Measurements from ENCODE around the gene TPST1.
"Not testable (repeated sequence)": the region's sequence is repeated elsewhere in the genome, so short reads cannot be mapped to it uniquely, and the experiment has no call there.

The TPST1 gene

DNA sequence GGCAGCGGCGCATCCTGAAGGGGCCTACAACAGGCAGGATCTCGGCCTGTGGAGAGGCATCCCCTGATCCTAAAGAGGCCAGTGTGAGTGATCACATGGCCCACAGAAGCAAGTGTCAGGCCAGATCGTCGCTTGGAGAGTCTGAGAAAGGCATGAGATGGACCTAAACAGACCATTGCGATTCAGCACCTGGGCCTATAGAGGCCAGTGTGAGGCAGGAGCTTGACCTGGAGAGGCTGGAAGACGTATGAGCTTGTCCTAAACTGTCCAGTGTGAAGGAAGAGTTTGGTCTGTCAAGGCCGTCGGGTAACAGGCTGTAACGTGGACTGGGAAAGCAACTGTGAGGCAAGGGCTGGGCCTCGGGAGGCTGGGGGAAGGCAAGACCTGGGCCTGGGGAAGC lies 172.6 kb downstream of the TPST1 start:
- Histone ChIP-seq H2AFZ (ENCODE audit: low read depth, low read length) (no peak overlapping the region), H3K9ac (ENCODE audit: low read depth, low read length) (no peak overlapping the region), H3K9me3 (ENCODE audit: insufficient read depth, low read length, severe bottlenecking) (no peaks in the 10 kb centered on the region), H3K36me3 (ENCODE audit: insufficient read depth, low read length) (no peaks in the 10 kb centered on the region), H3K79me2 (ENCODE audit: insufficient read depth, low read length) (no peaks in the 10 kb centered on the region), H3K4me3 (ENCODE audit: low read depth in 1 of 2, low read length in 2 of 2) (no peak overlapping the region), H3K4me1 (ENCODE audit: insufficient read depth, low read length) (no peaks in the 10 kb centered on the region), H3K27me3 (ENCODE audit: insufficient read depth, low read length, poor library complexity) (no peaks in the 10 kb centered on the region), H3K4me2 (ENCODE audit: insufficient read depth, low read length) (no peak overlapping the region), H4K20me1 (ENCODE audit: insufficient read depth, low read length) (no peaks in the 10 kb centered on the region), H3K27ac (ENCODE audit: low read length) (no peak overlapping the region)
- no peak for DNase-seq
- TF ChIP-seq, protein P1, sequence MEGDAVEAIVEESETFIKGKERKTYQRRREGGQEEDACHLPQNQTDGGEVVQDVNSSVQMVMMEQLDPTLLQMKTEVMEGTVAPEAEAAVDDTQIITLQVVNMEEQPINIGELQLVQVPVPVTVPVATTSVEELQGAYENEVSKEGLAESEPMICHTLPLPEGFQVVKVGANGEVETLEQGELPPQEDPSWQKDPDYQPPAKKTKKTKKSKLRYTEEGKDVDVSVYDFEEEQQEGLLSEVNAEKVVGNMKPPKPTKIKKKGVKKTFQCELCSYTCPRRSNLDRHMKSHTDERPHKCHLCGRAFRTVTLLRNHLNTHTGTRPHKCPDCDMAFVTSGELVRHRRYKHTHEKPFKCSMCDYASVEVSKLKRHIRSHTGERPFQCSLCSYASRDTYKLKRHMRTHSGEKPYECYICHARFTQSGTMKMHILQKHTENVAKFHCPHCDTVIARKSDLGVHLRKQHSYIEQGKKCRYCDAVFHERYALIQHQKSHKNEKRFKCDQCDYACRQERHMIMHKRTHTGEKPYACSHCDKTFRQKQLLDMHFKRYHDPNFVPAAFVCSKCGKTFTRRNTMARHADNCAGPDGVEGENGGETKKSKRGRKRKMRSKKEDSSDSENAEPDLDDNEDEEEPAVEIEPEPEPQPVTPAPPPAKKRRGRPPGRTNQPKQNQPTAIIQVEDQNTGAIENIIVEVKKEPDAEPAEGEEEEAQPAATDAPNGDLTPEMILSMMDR (IDR thresholded peaks at IDR 0.05; ENCODE audit: borderline replicate concordance, extremely low read depth, low read length, poor library complexity, severe bottlenecking): no peak
- TF ChIP-seq EZH2 (IDR thresholded peaks at IDR 0.05; ENCODE audit: borderline replicate concordance, low read depth, low read length, severe bottlenecking): no peak
- ATAC-seq (ENCODE audit: insufficient read depth, low read depth): no peak

DNA sequence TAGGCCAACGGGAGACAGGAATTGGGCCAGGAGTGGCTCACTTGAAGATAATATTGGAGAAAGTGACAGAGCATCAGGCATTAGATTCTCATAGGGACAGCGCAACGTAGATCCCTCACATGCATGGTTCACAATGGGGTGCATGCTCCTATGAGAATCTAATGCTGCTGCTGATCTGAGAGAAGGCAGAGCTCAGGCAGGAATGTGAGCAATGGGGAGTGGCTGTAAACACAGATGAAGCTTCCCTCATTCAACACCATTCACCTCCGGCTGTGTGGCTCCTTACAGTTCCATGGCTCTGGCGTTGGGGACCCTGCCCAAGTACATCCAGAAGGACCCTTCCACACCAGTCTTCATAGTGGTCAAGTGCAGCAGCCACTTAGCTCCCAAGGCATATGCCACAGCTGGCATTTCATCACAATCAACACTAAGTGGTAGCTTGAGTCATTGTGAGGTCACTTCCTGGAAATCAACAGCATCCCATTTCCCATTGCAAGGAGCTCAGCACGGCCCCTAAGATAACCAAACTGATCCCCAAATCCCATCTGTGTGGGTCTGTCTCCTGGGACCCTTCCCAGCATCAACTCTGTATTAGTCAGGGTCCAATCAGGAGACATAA lies 174.5 kb downstream of the TPST1 start:
- Histone ChIP-seq H3K27ac (ENCODE audit: low read length) (no peak overlapping the region), H3K36me3 (ENCODE audit: insufficient read depth, low read length) (no peaks in the 10 kb centered on the region), H2AFZ (ENCODE audit: low read depth, low read length) (no peak overlapping the region), H3K9me3 (ENCODE audit: insufficient read depth, low read length, severe bottlenecking) (no peaks in the 10 kb centered on the region), H3K9ac (ENCODE audit: low read depth, low read length) (no peak overlapping the region), H3K4me3 (ENCODE audit: low read depth in 1 of 2, low read length in 2 of 2) (no peak overlapping the region), H3K79me2 (ENCODE audit: insufficient read depth, low read length) (no peaks in the 10 kb centered on the region), H3K27me3 (ENCODE audit: insufficient read depth, low read length, poor library complexity) (no peaks in the 10 kb centered on the region), H4K20me1 (ENCODE audit: insufficient read depth, low read length) (no peaks in the 10 kb centered on the region), H3K4me2 (ENCODE audit: insufficient read depth, low read length) (no peak overlapping the region), H3K4me1 (ENCODE audit: insufficient read depth, low read length) (no peaks in the 10 kb centered on the region)
- DNase-seq: no peak
- no peak for ATAC-seq (ENCODE audit: insufficient read depth, low read depth)
- no peak for TF ChIP-seq EZH2 (IDR thresholded peaks at IDR 0.05; ENCODE audit: borderline replicate concordance, low read depth, low read length, severe bottlenecking)
- TF ChIP-seq, protein P1 (IDR thresholded peaks at IDR 0.05; ENCODE audit: borderline replicate concordance, extremely low read depth, low read length, poor library complexity, severe bottlenecking): no peak

DNA sequence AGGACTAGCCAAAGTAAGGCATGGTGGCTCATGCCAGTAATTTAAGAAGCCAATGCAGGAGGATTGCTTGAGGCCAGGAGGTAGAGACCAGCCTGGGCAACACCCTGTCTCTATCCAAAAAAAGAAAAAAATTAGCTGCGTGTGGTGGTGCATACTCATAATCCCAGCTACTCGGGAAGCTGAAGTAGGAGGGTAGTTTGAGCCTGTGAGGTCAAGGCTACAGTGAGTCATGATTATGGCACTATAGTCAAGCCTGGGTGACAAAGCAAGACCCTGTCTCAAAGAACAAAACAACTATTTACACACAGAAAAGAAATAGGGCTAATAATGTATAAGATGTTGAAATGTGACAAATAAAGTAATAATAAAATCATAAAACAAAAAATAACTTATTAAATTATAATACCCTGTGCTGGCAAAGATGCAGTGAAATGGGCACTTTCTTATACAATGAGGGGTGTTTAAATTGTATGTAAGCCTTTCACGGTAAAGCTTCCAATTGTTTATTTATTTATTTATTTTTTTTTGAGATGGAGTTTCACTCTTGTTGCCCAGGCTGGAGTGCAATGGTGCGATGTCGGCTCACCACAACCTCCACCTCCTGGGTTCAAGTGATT lies 175.2 kb downstream of the TPST1 start:
- no peaks in the 10 kb centered on the region for H3K79me2 ChIP-seq (ENCODE audit: insufficient read depth, low read length)
- H3K4me1 ChIP-seq (ENCODE audit: insufficient read depth, low read length): no peaks in the 10 kb centered on the region
- H3K9ac ChIP-seq (ENCODE audit: low read depth, low read length): no peak overlapping the region
- H3K27ac ChIP-seq (ENCODE audit: low read length): no peak overlapping the region
- no peaks in the 10 kb centered on the region for H3K27me3 ChIP-seq (ENCODE audit: insufficient read depth, low read length, poor library complexity)
- H3K4me3 ChIP-seq (ENCODE audit: low read depth in 1 of 2, low read length in 2 of 2): no peak overlapping the region
- ATAC-seq (ENCODE audit: insufficient read depth, low read depth) (no peak), DNase-seq (no peak)
- no peaks in the 10 kb centered on the region for H3K36me3 ChIP-seq (ENCODE audit: insufficient read depth, low read length)
- H3K9me3 ChIP-seq (ENCODE audit: insufficient read depth, low read length, severe bottlenecking): no peaks in the 10 kb centered on the region
- no peak overlapping the region for H2AFZ ChIP-seq (ENCODE audit: low read depth, low read length)
- no peak overlapping the region for H3K4me2 ChIP-seq (ENCODE audit: insufficient read depth, low read length)
- TF ChIP-seq, protein P1 (IDR thresholded peaks at IDR 0.05; ENCODE audit: borderline replicate concordance, extremely low read depth, low read length, poor library complexity, severe bottlenecking): no peak
- no peak for TF ChIP-seq EZH2 (IDR thresholded peaks at IDR 0.05; ENCODE audit: borderline replicate concordance, low read depth, low read length, severe bottlenecking)
- no peaks in the 10 kb centered on the region for H4K20me1 ChIP-seq (ENCODE audit: insufficient read depth, low read length)

DNA sequence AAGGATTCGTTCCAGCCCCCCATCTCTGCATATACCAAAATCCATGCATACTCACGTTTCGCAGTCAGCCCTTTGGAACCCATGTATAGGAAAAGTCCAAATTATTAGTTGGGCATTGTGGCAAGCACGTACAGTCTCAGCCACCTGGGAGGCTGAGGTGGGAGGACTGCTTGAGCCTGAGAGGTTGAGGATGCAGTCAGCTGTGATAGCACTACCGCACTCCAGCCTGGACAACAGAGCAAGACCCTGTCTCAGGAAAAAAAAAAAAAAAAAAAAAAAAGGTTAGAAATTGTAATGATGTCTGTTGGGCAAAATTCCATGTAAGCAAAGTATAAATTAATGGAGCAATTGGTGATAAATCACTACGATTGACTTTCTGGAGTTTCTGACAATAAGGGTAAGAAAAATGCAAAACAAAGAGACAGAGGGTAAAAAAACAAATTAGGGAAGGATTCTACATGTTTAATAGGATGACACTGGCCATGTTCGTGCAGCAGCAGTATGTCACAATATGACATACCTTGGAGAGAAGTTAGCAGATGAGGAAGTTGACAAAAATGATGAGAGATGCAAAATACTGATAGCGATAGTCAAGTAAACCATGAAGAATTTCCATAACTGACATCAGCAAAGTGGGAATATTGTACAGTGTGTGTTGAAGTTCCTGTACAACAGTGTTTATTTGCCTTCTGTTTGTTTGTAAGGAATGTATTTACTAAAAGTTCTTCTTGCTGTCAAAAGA lies 177.2 kb downstream of the TPST1 start:
- not testable (repeated sequence) for H3K4me2 ChIP-seq (ENCODE audit: insufficient read depth, low read length); H3K9ac ChIP-seq (ENCODE audit: low read depth, low read length); H3K27ac ChIP-seq (ENCODE audit: low read length); H3K79me2 ChIP-seq (ENCODE audit: insufficient read depth, low read length); H3K36me3 ChIP-seq (ENCODE audit: insufficient read depth, low read length); ATAC-seq (ENCODE audit: insufficient read depth, low read depth); DNase-seq; H3K4me1 ChIP-seq (ENCODE audit: insufficient read depth, low read length); H4K20me1 ChIP-seq (ENCODE audit: insufficient read depth, low read length); H3K4me3 ChIP-seq (ENCODE audit: low read depth in 1 of 2, low read length in 2 of 2); H3K9me3 ChIP-seq (ENCODE audit: insufficient read depth, low read length, severe bottlenecking); H2AFZ ChIP-seq (ENCODE audit: low read depth, low read length); H3K27me3 ChIP-seq (ENCODE audit: insufficient read depth, low read length, poor library complexity)

DNA sequence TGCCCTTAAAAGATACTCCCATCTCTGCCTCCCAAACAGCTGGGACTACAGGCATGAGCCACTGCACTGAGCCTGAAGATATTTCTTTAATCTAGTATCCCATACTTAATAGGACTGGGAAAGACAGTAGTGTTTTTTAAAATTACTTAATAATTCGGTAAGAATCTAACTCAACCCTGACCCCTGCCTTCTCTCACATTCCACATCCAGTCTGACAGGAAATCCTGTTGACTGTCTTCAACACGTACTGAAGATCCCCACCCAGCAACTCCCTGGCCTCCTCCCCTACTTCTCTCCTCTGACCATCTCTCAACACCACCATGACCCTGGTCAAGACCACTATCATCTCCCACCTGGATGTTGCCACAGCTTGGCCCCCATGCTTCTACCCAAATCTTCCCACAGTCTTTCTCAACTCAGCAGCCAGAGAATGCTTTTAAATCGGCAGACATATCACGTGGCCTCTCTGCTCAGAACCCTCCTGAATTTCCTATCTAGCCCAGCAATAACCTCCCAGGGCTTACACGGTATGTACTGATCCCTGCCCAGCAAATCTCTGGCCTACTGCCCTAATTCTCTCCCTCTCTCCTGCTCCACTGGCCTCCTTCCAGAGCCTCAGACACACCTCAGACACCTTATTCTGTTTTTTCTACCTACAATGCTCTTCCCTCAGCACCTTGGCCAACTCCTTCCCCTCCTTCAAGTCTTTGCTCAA lies 180.2 kb downstream of the TPST1 start:
- not testable (repeated sequence) for H3K9me3 ChIP-seq (ENCODE audit: insufficient read depth, low read length, severe bottlenecking); H3K36me3 ChIP-seq (ENCODE audit: insufficient read depth, low read length); H3K4me2 ChIP-seq (ENCODE audit: insufficient read depth, low read length); H3K9ac ChIP-seq (ENCODE audit: low read depth, low read length); H3K27me3 ChIP-seq (ENCODE audit: insufficient read depth, low read length, poor library complexity); H2AFZ ChIP-seq (ENCODE audit: low read depth, low read length); H3K79me2 ChIP-seq (ENCODE audit: insufficient read depth, low read length); H3K4me1 ChIP-seq (ENCODE audit: insufficient read depth, low read length); DNase-seq; ATAC-seq (ENCODE audit: insufficient read depth, low read depth); H4K20me1 ChIP-seq (ENCODE audit: insufficient read depth, low read length); H3K4me3 ChIP-seq (ENCODE audit: low read depth in 1 of 2, low read length in 2 of 2); H3K27ac ChIP-seq (ENCODE audit: low read length)
